ENCODE results near the gene FBXW7. TPM values are rescaled to one million over a fixed set of nuclear protein-coding genes. Genes with fewer than 3 reads are reported as not detected.

Gene FBXW7
- total and polyA plus RNA-seq, 4 experiments from 2014 or later: 36.2 to 148 (median 92.9) TPM

- ChIA-PET POLR2A (ENCODE audit: partially characterized antibody) (interaction anchor here (1.1 kb wide), 1 partner anchor 170 kb away, joined by 3 read pairs; no protein-coding TSS in a partner anchor), CTCF (ENCODE audit: partially characterized antibody) (interaction anchor here (0.7 to 1.4 kb wide), 5 partner anchors 28 to 284 kb away, joined by 3 to 6 read pairs (median 3); no protein-coding TSS in a partner anchor)
- Mint-ChIP-seq H3K9me3 (no peaks in the 10 kb centered on the region), H3K27me3 (no peaks in the 10 kb centered on the region), H3K4me1 (peaks cover 28 to 42% (median 36%) of the 10 kb centered on the region in 4 donors), H3K36me3 (no peaks in the 10 kb centered on the region), H3K27ac (peak overlapping the region in 2 of 7 donors; percentile 31 to 73), H3K4me3 (no peak overlapping the region)
- no peaks in the 10 kb centered on the region for H3K27me3 ChIP-seq (ENCODE audit: insufficient read depth, low read length)
- H3K9me3 ChIP-seq (ENCODE audit: control insufficient read depth in 1 of 2, low read length in 2 of 2): no peaks in the 10 kb centered on the region
- intact Hi-C loops (cut with micrococcal nuclease): loop anchor here (1.0 to 5.0 kb wide), 3 partner anchors 48 to 281 kb away; no protein-coding TSS in a partner anchor
- H3K36me3 ChIP-seq (ENCODE audit: insufficient read depth, low read length): no peaks in the 10 kb centered on the region
- no peak overlapping the region for H3K27ac ChIP-seq (ENCODE audit: low read depth, low read length)
- peak in 3 of 5 donors; percentile 12 for DNase-seq
- H3K4me1 ChIP-seq (ENCODE audit: insufficient read depth, low read length): peaks cover 23% of the 10 kb centered on the region
- H3K4me3 ChIP-seq (ENCODE audit: low read length in 2 of 2): no peak overlapping the region
These were observed 81.4 kb downstream of the FBXW7 start for GRCh38 chr4:152454398-152455011.

- Histone ChIP-seq H3K27ac (ENCODE audit: low read depth, low read length) (no peak overlapping the region), H3K9me3 (ENCODE audit: control insufficient read depth in 1 of 2, low read length in 2 of 2) (no peaks in the 10 kb centered on the region), H3K36me3 (ENCODE audit: insufficient read depth, low read length) (no peaks in the 10 kb centered on the region), H3K4me3 (ENCODE audit: low read length in 2 of 2) (no peak overlapping the region), H3K27me3 (ENCODE audit: insufficient read depth, low read length) (no peaks in the 10 kb centered on the region), H3K4me1 (ENCODE audit: insufficient read depth, low read length) (peaks cover 22% of the 10 kb centered on the region)
- intact Hi-C loops (cut with micrococcal nuclease): no loop called here
- H3K27ac Mint-ChIP-seq: peak overlapping the region in 1 of 7 donors; percentile 7
- H3K27me3 Mint-ChIP-seq: no peaks in the 10 kb centered on the region
- peaks cover 3 to 5% of the 10 kb centered on the region in 2 donors for H3K36me3 Mint-ChIP-seq
- CTCF ChIA-PET (ENCODE audit: partially characterized antibody): interaction anchor here (0.8 to 1.1 kb wide), 4 partner anchors 13 to 286 kb away, joined by 3 read pairs; no protein-coding TSS in a partner anchor
- no peak overlapping the region for H3K4me3 Mint-ChIP-seq
- H3K4me1 Mint-ChIP-seq: peaks cover 22 to 42% (median 30%) of the 10 kb centered on the region in 4 donors
- POLR2A ChIA-PET (ENCODE audit: partially characterized antibody): interaction anchor here (0.6 kb wide), 1 partner anchor 661 kb away, joined by 3 read pairs; no protein-coding TSS in a partner anchor
- no peaks in the 10 kb centered on the region for H3K9me3 Mint-ChIP-seq
- DNase-seq: no peak
These were observed 84.4 kb downstream of the FBXW7 start for GRCh38 chr4:152451496-152451895.

GRCh38 chr4:152448854-152449253 is 87.0 kb downstream of the FBXW7 start:
- peak overlapping the region in 2 of 7 donors; percentile 75 to 84 for H3K27ac Mint-ChIP-seq

GRCh38 chr4:152448038-152448707 is 87.7 kb downstream of the FBXW7 start:
- DNase-seq: no peak
- Histone ChIP-seq H3K27ac (ENCODE audit: low read depth, low read length) (no peak overlapping the region), H3K36me3 (ENCODE audit: insufficient read depth, low read length) (no peaks in the 10 kb centered on the region), H3K4me3 (ENCODE audit: low read length in 2 of 2) (no peak overlapping the region), H3K9me3 (ENCODE audit: control insufficient read depth in 1 of 2, low read length in 2 of 2) (no peaks in the 10 kb centered on the region), H3K27me3 (ENCODE audit: insufficient read depth, low read length) (no peaks in the 10 kb centered on the region), H3K4me1 (ENCODE audit: insufficient read depth, low read length) (peaks cover 13% of the 10 kb centered on the region)
- POLR2A ChIA-PET (ENCODE audit: partially characterized antibody): interaction anchor here (0.7 to 1.0 kb wide), 2 partner anchors 11 to 87 kb away, joined by 3 to 4 read pairs; no protein-coding TSS in a partner anchor
- Mint-ChIP-seq H3K4me3 (peak overlapping the region in 1 of 8 donors; percentile 9), H3K36me3 (peaks cover 7% of the 10 kb centered on the region in 2 donors), H3K9me3 (no peaks in the 10 kb centered on the region), H3K27ac (peak overlapping the region in 1 of 7 donors; percentile 17), H3K4me1 (peaks cover 14 to 33% (median 19%) of the 10 kb centered on the region in 4 donors), H3K27me3 (no peaks in the 10 kb centered on the region)
- CTCF ChIA-PET (ENCODE audit: partially characterized antibody): no interaction called here
- intact Hi-C loops (cut with micrococcal nuclease): no loop called here

More at GRCh38 chr4:152448854-152449253, 87.0 kb downstream of the FBXW7 start:
- H3K4me3 ChIP-seq (ENCODE audit: low read length in 2 of 2): no peak overlapping the region
- H3K4me1 ChIP-seq (ENCODE audit: insufficient read depth, low read length): peaks cover 13% of the 10 kb centered on the region
- no peaks in the 10 kb centered on the region for H3K36me3 ChIP-seq (ENCODE audit: insufficient read depth, low read length)
- Mint-ChIP-seq H3K4me3 (peak overlapping the region in 1 of 8 donors; percentile 4), H3K27me3 (no peaks in the 10 kb centered on the region), H3K9me3 (no peaks in the 10 kb centered on the region), H3K36me3 (peaks cover 7% of the 10 kb centered on the region in 2 donors), H3K4me1 (peaks cover 14 to 33% (median 19%) of the 10 kb centered on the region in 4 donors)
- intact Hi-C loops (cut with micrococcal nuclease): no loop called here
- POLR2A ChIA-PET (ENCODE audit: partially characterized antibody): interaction anchor here (1.0 kb wide), 1 partner anchor 10 kb away, joined by 4 read pairs; no protein-coding TSS in a partner anchor
- H3K9me3 ChIP-seq (ENCODE audit: control insufficient read depth in 1 of 2, low read length in 2 of 2): no peaks in the 10 kb centered on the region
- no peaks in the 10 kb centered on the region for H3K27me3 ChIP-seq (ENCODE audit: insufficient read depth, low read length)
- no peak for DNase-seq
- H3K27ac ChIP-seq (ENCODE audit: low read depth, low read length): no peak overlapping the region
- CTCF ChIA-PET (ENCODE audit: partially characterized antibody): no interaction called here

GRCh38 chr4:152443859-152444258 is 92.0 kb downstream of the FBXW7 start:
- Histone ChIP-seq H3K27me3 (ENCODE audit: insufficient read depth, low read length) (no peaks in the 10 kb centered on the region), H3K4me1 (ENCODE audit: insufficient read depth, low read length) (peaks cover 13% of the 10 kb centered on the region), H3K36me3 (ENCODE audit: insufficient read depth, low read length) (no peaks in the 10 kb centered on the region), H3K9me3 (ENCODE audit: control insufficient read depth in 1 of 2, low read length in 2 of 2) (no peaks in the 10 kb centered on the region), H3K4me3 (ENCODE audit: low read length in 2 of 2) (no peak overlapping the region), H3K27ac (ENCODE audit: low read depth, low read length) (no peak overlapping the region)
- Mint-ChIP-seq H3K36me3 (peaks cover 10% of the 10 kb centered on the region in 2 donors), H3K27me3 (no peaks in the 10 kb centered on the region), H3K9me3 (no peaks in the 10 kb centered on the region), H3K4me3 (no peak overlapping the region), H3K4me1 (peaks cover 16 to 36% (median 28%) of the 10 kb centered on the region in 4 donors), H3K27ac (no peak overlapping the region)
- ChIA-PET POLR2A (ENCODE audit: partially characterized antibody) (no interaction called here), CTCF (ENCODE audit: partially characterized antibody) (no interaction called here)
- intact Hi-C loops (cut with micrococcal nuclease): no loop called here
- DNase-seq: no peak

GRCh38 chr4:152437561-152437960 is 98.3 kb downstream of the FBXW7 start:
- Histone ChIP-seq H3K27me3 (ENCODE audit: insufficient read depth, low read length) (no peaks in the 10 kb centered on the region), H3K4me1 (ENCODE audit: insufficient read depth, low read length) (no peaks in the 10 kb centered on the region), H3K9me3 (ENCODE audit: control insufficient read depth in 1 of 2, low read length in 2 of 2) (no peaks in the 10 kb centered on the region), H3K36me3 (ENCODE audit: insufficient read depth, low read length) (no peaks in the 10 kb centered on the region), H3K4me3 (ENCODE audit: low read length in 2 of 2) (no peak overlapping the region), H3K27ac (ENCODE audit: low read depth, low read length) (no peak overlapping the region)
- no peak for DNase-seq
- Mint-ChIP-seq H3K27ac (no peak overlapping the region), H3K9me3 (peaks cover 0 to 4% (median 0%) of the 10 kb centered on the region in 8 donors), H3K4me3 (no peak overlapping the region), H3K36me3 (peaks cover 13 to 22% of the 10 kb centered on the region in 2 donors), H3K4me1 (peaks cover 23 to 43% (median 25%) of the 10 kb centered on the region in 4 donors), H3K27me3 (no peaks in the 10 kb centered on the region)
- intact Hi-C loops (cut with micrococcal nuclease): no loop called here
- POLR2A ChIA-PET (ENCODE audit: partially characterized antibody): no interaction called here
- CTCF ChIA-PET (ENCODE audit: partially characterized antibody): interaction anchor here (0.8 kb wide), 1 partner anchor 9 kb away, joined by 3 read pairs; no protein-coding TSS in a partner anchor

- H3K36me3 ChIP-seq (ENCODE audit: insufficient read depth, low read length): no peaks in the 10 kb centered on the region
- Mint-ChIP-seq H3K27me3 (no peaks in the 10 kb centered on the region), H3K27ac (no peak overlapping the region), H3K36me3 (peaks cover 13 to 22% of the 10 kb centered on the region in 2 donors), H3K4me3 (no peak overlapping the region), H3K4me1 (peaks cover 22 to 45% (median 24%) of the 10 kb centered on the region in 4 donors), H3K9me3 (peaks cover 0 to 4% (median 0%) of the 10 kb centered on the region in 8 donors)
- H3K4me3 ChIP-seq (ENCODE audit: low read length in 2 of 2): no peak overlapping the region
- ChIA-PET CTCF (ENCODE audit: partially characterized antibody) (interaction anchor here (1.3 kb wide), 1 partner anchor 27 kb away, joined by 5 read pairs; no protein-coding TSS in a partner anchor), POLR2A (ENCODE audit: partially characterized antibody) (no interaction called here)
- H3K27me3 ChIP-seq (ENCODE audit: insufficient read depth, low read length): no peaks in the 10 kb centered on the region
- no peaks in the 10 kb centered on the region for H3K4me1 ChIP-seq (ENCODE audit: insufficient read depth, low read length)
- no peak for DNase-seq
- intact Hi-C loops (cut with micrococcal nuclease): no loop called here
- no peak overlapping the region for H3K27ac ChIP-seq (ENCODE audit: low read depth, low read length)
- no peaks in the 10 kb centered on the region for H3K9me3 ChIP-seq (ENCODE audit: control insufficient read depth in 1 of 2, low read length in 2 of 2)
These were observed 99.5 kb downstream of the FBXW7 start for GRCh38 chr4:152436384-152436783.

Data from CD4-positive, alpha-beta memory T cell (primary cell).